Measurements from ENCODE around the gene DLX1. TPM values are rescaled to one million over a fixed set of nuclear protein-coding genes. Genes with fewer than 3 reads are reported as not detected.

DLX1 gene
- polyA plus RNA-seq, 3 donors = 0.05 TPM; not detected in 2

DNA sequence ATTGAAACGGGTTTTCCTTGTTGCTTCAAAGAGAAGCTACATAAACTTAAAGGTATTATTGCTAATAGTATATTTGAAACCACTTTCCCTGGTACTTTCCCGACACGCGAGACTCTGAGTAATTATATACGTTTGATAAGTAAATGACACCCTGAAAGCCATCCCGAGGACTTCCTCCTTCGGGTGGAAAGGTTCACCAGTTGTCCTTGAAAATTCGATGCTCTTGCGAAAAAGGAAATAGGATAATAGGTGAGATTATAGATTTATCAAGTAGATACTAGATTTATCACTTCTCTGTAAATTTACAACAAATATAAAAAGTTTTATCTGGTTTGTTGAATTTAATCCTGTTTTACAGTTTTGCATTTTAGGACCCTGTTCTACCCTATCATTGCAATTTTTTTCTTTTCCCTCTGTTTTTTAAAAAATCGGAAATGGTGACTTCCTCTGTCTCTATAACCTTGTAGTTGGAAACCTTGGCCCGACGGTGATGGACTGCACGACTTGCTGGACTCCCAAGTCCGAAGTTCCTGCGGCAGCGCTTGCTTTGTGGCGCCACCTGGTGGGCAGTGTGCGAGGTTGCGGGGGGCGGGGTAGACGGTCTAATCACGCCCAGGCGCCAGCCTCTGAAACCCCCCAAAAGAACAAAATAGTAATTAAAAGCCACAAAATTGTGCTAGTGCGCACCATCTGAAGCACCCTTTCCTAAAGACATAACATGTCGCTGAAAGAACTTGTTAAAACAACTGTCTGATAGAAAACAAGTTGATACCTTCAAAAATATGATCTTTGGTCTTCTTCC lies 18.4 kb downstream of the DLX1 start:
- DNase-seq = peak; percentile 74 to 86 (median 79)
- H3K4me3 ChIP-seq (replicated peaks in 1 of 3; ENCODE audit: low read depth in 2 of 3, low read length in 3 of 3) = peak overlapping the region in 2 of 3 experiments; percentile 44 to 75
- peak overlapping the region; percentile 86 to 95 for H3K4me3 Mint-ChIP-seq
- H2AFZ ChIP-seq (ENCODE audit: insufficient read depth, low read depth, low read length, poor library complexity, severe bottlenecking) = no peak overlapping the region
- peaks cover 91 to 99% (median 95%) of the 10 kb centered on the region in 3 donors for H3K27me3 Mint-ChIP-seq (ENCODE audit: low read depth in 3 of 3)
- H3K4me1 ChIP-seq (ENCODE audit: control insufficient read depth in 1 of 2, insufficient read depth in 2 of 2, low read length in 2 of 2) = peaks cover 76 to 79% of the 10 kb centered on the region in 2 donors
- H3K4me1 Mint-ChIP-seq = peaks cover 73% of the 10 kb centered on the region
- H3K9ac ChIP-seq (ENCODE audit: insufficient read depth, low read length, poor library complexity, severe bottlenecking) = no peak overlapping the region
- peaks cover 10 to 35% of the 10 kb centered on the region in 2 donors for H3K9me3 ChIP-seq (replicated peaks in 1 of 2; ENCODE audit: control insufficient read depth in 1 of 2, insufficient read depth in 1 of 2, low read length in 2 of 2)
- H3K27ac Mint-ChIP-seq = peak overlapping the region in 4 of 7 donors; percentile 57 to 92 (median 78)
- peaks cover 76 to 96% of the 10 kb centered on the region in 2 donors for H3K27me3 ChIP-seq (ENCODE audit: control insufficient read depth in 2 of 2, insufficient read depth in 2 of 2, low read length in 2 of 2)
- WGBS (ENCODE audit: insufficient coverage) = 0% methylated on average over 5 of the region's 25 CpGs
- no peaks in the 10 kb centered on the region for H3K79me2 ChIP-seq (ENCODE audit: insufficient read depth, low read length)
- TF ChIP-seq, protein P1, sequence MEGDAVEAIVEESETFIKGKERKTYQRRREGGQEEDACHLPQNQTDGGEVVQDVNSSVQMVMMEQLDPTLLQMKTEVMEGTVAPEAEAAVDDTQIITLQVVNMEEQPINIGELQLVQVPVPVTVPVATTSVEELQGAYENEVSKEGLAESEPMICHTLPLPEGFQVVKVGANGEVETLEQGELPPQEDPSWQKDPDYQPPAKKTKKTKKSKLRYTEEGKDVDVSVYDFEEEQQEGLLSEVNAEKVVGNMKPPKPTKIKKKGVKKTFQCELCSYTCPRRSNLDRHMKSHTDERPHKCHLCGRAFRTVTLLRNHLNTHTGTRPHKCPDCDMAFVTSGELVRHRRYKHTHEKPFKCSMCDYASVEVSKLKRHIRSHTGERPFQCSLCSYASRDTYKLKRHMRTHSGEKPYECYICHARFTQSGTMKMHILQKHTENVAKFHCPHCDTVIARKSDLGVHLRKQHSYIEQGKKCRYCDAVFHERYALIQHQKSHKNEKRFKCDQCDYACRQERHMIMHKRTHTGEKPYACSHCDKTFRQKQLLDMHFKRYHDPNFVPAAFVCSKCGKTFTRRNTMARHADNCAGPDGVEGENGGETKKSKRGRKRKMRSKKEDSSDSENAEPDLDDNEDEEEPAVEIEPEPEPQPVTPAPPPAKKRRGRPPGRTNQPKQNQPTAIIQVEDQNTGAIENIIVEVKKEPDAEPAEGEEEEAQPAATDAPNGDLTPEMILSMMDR (IDR thresholded peaks at IDR 0.05) = peak; percentile 96
- H3K9me3 Mint-ChIP-seq = peaks cover 0 to 48% (median 31%) of the 10 kb centered on the region in 7 donors
- no peaks in the 10 kb centered on the region for H3K36me3 ChIP-seq (replicated peaks in 1 of 2; ENCODE audit: control insufficient read depth in 1 of 2, insufficient read depth in 2 of 2, low read length in 2 of 2)
- peak overlapping the region; percentile 80 for H3K4me2 ChIP-seq (replicated peaks; ENCODE audit: extremely low read depth, low read length, poor library complexity, severe bottlenecking)
- H3K27ac ChIP-seq (ENCODE audit: low read depth in 1 of 2, low read length in 2 of 2) = no peak overlapping the region
- H3K36me3 Mint-ChIP-seq = peaks cover 15 to 20% of the 10 kb centered on the region in 2 donors
- intact Hi-C loops (cut with micrococcal nuclease) = loop anchor here in 1 of 2 donors (2.0 to 10.0 kb wide), 4 partner anchors 19 to 529 kb away; partner anchors contain the start of gene DLX1
- peaks cover 4% of the 10 kb centered on the region for H4K20me1 ChIP-seq (ENCODE audit: insufficient read depth, low read length)

DNA sequence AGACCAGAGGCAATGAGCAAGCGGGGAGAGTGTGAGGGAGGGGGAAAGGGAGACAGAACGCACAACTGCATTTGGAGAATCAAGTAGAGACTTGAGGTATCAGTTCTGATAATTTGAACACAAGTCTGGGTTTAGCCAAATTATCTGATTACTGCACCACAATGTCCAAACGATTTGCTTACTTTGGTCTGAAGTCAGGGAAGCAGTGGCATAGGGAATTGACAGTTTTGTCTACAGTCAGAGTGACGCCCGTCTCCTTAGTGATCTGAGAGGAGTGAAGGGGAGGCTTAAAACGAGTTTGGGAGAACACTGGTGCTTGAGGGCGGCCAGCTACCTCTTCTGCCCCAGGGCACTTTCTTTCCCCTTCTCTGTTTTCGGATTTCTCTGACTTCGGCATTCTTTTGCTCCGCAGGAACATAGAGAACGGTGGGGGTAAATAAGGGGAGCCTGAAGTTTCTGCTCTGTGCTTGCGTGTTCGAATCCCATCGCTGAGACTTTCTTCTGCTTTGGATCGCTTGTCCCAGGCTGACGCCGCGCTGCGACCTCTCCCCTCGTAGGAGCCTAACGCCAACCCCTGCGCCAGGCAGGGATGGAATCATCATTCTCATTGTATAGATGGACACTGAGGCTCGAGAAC lies 20.3 kb downstream of the DLX1 start:
- Histone ChIP-seq H3K36me3 (replicated peaks in 1 of 2; ENCODE audit: control insufficient read depth in 1 of 2, insufficient read depth in 2 of 2, low read length in 2 of 2) (no peaks in the 10 kb centered on the region), H2AFZ (ENCODE audit: insufficient read depth, low read depth, low read length, poor library complexity, severe bottlenecking) (no peak overlapping the region), H3K4me2 (replicated peaks; ENCODE audit: extremely low read depth, low read length, poor library complexity, severe bottlenecking) (peak overlapping the region; percentile 83), H3K4me3 (replicated peaks in 1 of 3; ENCODE audit: low read depth in 2 of 3, low read length in 3 of 3) (peak overlapping the region in 1 of 3 experiments; percentile 75), H3K9ac (ENCODE audit: insufficient read depth, low read length, poor library complexity, severe bottlenecking) (no peak overlapping the region), H3K27me3 (ENCODE audit: control insufficient read depth in 2 of 2, insufficient read depth in 2 of 2, low read length in 2 of 2) (peaks cover 74 to 96% of the 10 kb centered on the region in 2 donors), H4K20me1 (ENCODE audit: insufficient read depth, low read length) (no peaks in the 10 kb centered on the region), H3K9me3 (replicated peaks in 1 of 2; ENCODE audit: control insufficient read depth in 1 of 2, insufficient read depth in 1 of 2, low read length in 2 of 2) (peaks cover 10 to 35% of the 10 kb centered on the region in 2 donors), H3K4me1 (ENCODE audit: control insufficient read depth in 1 of 2, insufficient read depth in 2 of 2, low read length in 2 of 2) (peaks cover 70 to 71% of the 10 kb centered on the region in 2 donors), H3K27ac (ENCODE audit: low read depth in 1 of 2, low read length in 2 of 2) (no peak overlapping the region), H3K79me2 (ENCODE audit: insufficient read depth, low read length) (no peaks in the 10 kb centered on the region)
- intact Hi-C loops (cut with micrococcal nuclease) = loop anchor here (5.0 to 10.0 kb wide), 2 partner anchors 403 to 531 kb away; no protein-coding TSS in a partner anchor
- TF ChIP-seq, protein P1 (IDR thresholded peaks at IDR 0.05) = no peak
- Mint-ChIP-seq H3K27me3 (ENCODE audit: low read depth in 3 of 3) (peaks cover 92 to 98% (median 94%) of the 10 kb centered on the region in 3 donors), H3K4me1 (peaks cover 78% of the 10 kb centered on the region), H3K27ac (no peak overlapping the region), H3K9me3 (peaks cover 0 to 47% (median 33%) of the 10 kb centered on the region in 7 donors), H3K4me3 (peak overlapping the region; percentile 77 to 95), H3K36me3 (peaks cover 20% of the 10 kb centered on the region in 2 donors)
- DNase-seq = no peak
- WGBS (ENCODE audit: insufficient coverage) = 16% methylated on average over 17 of the region's 23 CpGs
